Fibroblast of mammary gland (primary cell): ENCODE results near the gene KRT33A.
"Not testable (repeated sequence)": the region's sequence is repeated elsewhere in the genome, so short reads cannot be mapped to it uniquely, and the experiment has no call there.

Source experiments
- DNase-seq: peaks from one replicate; pipeline ENCODE4 v3.0.0-alpha.2; 2010; ENCODE audit warnings: low read depth
- H3K4me3 ChIP-seq: 2 replicates; pipeline ENCODE4 v1.5.1; 2011; ENCODE audit warnings: low read depth, mild to moderate bottlenecking, low read length, moderate library complexity; ENCODE audit not compliant: control insufficient read depth
- TF ChIP-seq, protein P1 (sequence below): conservative IDR thresholded peaks from 2 replicates; pipeline ENCODE4 v1.5.1; 2011; ENCODE audit warnings: low read depth, low read length, inconsistent platforms; ENCODE audit not compliant: control insufficient read depth, insufficient read depth

Gene KRT33A

GRCh38 chr17:41382394-41382793 is 31.8 kb upstream of the KRT33A start:
- H3K4me3 ChIP-seq: no peak overlapping the region
- peak; percentile 68 for DNase-seq
- TF ChIP-seq, protein P1, sequence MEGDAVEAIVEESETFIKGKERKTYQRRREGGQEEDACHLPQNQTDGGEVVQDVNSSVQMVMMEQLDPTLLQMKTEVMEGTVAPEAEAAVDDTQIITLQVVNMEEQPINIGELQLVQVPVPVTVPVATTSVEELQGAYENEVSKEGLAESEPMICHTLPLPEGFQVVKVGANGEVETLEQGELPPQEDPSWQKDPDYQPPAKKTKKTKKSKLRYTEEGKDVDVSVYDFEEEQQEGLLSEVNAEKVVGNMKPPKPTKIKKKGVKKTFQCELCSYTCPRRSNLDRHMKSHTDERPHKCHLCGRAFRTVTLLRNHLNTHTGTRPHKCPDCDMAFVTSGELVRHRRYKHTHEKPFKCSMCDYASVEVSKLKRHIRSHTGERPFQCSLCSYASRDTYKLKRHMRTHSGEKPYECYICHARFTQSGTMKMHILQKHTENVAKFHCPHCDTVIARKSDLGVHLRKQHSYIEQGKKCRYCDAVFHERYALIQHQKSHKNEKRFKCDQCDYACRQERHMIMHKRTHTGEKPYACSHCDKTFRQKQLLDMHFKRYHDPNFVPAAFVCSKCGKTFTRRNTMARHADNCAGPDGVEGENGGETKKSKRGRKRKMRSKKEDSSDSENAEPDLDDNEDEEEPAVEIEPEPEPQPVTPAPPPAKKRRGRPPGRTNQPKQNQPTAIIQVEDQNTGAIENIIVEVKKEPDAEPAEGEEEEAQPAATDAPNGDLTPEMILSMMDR: no peak

DNA sequence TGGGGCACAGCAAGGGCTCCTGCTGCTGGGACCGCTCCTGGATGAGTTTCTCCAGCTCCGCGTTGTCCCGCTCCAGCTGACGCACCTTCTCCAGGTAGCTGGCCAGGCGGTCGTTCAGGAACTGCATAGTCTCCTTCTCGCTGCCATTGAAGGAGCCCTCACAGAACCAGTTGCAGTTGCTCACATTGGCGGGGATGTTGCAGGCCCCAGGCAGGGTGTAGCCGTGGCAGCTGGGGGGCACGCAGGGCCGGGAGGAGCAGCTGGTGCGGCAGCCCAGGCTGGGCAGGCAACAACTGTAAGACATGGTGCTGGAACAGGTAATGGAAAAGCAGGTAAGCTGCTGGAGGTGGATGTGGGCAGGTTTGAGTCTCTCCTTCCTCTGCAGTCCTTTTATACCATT is 31.3 kb upstream of the KRT33A start, which contains the start of gene KRT34:
TSS of gene KRT34 (minus strand) at position 364 of the 400 bp plus-strand sequence. CDS start at position 304, 60 bp downstream.
- not testable (repeated sequence) for DNase-seq, H3K4me3 ChIP-seq

- DNase-seq: peak; percentile 82
- not testable (repeated sequence) for H3K4me3 ChIP-seq
Observed at GRCh38 chr17:41380091-41380490, 29.5 kb upstream of the KRT33A start.

DNA sequence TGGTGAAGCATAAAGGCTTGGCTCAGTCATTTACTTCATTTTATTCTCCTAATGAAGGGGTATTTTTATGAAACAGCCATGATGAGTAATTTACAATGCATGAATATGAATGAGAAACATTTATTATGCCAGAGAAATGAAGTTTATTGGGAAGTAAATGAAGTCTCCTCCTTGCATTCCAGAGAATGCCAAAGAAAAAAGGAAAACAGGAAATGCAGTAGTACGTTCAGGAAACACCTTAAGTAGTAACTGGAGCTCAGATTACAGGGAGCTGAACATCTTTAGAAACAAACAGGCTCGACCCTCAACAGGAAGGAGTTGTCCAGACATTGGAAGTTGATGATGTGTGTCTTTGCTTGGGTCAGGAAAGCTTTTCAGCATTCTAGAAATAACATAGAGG is 26.9 kb upstream of the KRT33A start:
- TF ChIP-seq, protein P1: no peak
- peak; percentile 18 for DNase-seq
- no peak overlapping the region for H3K4me3 ChIP-seq

DNA sequence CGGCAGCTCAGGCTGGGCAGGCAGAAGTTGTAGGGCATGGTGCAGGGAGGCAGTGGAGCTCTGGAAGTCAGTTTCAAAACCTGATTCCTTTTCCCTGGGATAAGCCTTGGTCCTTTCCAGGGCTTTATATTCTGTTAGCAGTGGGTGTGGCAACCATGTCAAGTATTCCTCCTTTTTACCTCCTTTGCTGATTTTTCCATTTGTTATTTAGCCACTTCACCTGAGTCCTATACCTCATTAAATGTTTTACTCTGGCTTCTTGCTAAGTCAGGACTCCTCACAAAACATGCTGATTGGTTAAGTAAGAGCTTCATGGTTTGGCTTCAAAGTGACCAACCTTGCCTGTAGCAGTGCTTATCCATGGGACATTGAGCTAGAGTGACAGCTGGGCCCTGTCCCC is 19.1 kb upstream of the KRT33A start, which contains the start of gene KRT33B:
TSS of gene KRT33B (minus strand) at position 101 of the 400 bp plus-strand sequence. CDS start at position 38, 63 bp downstream.
- TF ChIP-seq, protein P1: no peak
- DNase-seq: no peak
- H3K4me3 ChIP-seq: no peak within 1 kb of the TSS

DNA sequence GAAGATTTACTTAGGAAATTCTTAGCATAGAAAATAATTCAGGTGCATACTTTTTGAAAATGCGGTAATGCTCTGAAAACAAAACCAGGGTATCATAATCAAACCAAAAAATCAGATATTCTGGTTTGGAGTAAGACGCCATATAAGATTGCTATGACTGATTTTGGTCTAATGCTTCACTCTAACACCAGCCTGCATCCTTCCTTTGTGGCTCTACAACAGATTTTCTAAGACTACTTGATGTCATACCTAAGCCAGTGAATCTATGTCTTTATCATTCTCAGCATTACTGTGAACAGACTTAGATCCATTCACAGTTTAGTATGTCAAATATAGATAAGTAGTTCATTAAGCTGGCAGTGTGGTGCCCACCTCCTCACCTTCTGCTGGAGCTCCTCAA is 18.4 kb upstream of the KRT33A start:
- TF ChIP-seq, protein P1: no peak
- no peak overlapping the region for H3K4me3 ChIP-seq
- DNase-seq: no peak

- peak; percentile 23 for DNase-seq
- no peak overlapping the region for H3K4me3 ChIP-seq
- TF ChIP-seq, protein P1: no peak
Observed at GRCh38 chr17:41367426-41368075, 16.9 kb upstream of the KRT33A start.

DNA sequence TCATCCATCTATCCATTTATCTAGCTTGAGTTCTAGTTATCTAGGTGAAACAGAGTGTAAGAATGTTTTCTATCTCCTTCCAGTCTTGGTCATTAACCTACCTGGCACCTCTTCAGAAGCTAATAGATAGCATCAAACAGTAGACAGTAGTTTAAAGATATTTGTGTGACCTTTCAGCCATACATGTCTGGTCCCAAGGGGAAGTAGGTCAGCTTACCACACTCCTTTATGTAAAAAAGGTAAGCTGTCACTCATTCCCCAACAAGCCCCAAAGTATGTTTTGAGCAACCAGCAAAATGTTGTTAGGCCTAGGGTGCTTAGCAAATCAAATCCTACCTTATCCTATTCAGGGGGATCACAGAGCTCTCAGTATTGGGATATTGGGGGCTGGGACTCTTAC is 15.4 kb upstream of the KRT33A start:
- TF ChIP-seq, protein P1: no peak
- DNase-seq: no peak
- H3K4me3 ChIP-seq: no peak overlapping the region
